Fibroblast of lung (primary cell): Measurements from ENCODE around the gene CTSD. TPM values are rescaled to one million over a fixed set of nuclear protein-coding genes. Genes with fewer than 3 reads are reported as not detected.

Experiments used
- DNase-seq, 2 donors: peaks; one replicate each; pipeline versions ENCODE4 v3.0.0 to v3.0.0-alpha.2; 2010; ENCODE audit warnings: low read depth in 2 of 2
- H2AFZ ChIP-seq: 2 replicates; pipeline ENCODE4 v1.5.1; 2012; ENCODE audit warnings: low read length, control low read depth, inconsistent platforms
- H3K27ac ChIP-seq: 2 replicates; pipeline ENCODE4 v1.5.1; 2011; ENCODE audit warnings: low read length, control low read depth; ENCODE audit not compliant: insufficient read depth
- H3K27me3 ChIP-seq: 2 replicates; pipeline ENCODE4 v1.5.1; 2011; ENCODE audit warnings: mild to moderate bottlenecking, low read length; ENCODE audit not compliant: control insufficient read depth, insufficient read depth
- H3K36me3 ChIP-seq: 2 replicates; pipeline ENCODE4 v1.5.1; 2011; ENCODE audit warnings: low read length; ENCODE audit not compliant: control insufficient read depth, insufficient read depth
- H3K4me1 ChIP-seq: 2 replicates; pipeline ENCODE4 v1.5.1; 2011; ENCODE audit warnings: low read length; ENCODE audit not compliant: control insufficient read depth, insufficient read depth; ENCODE audit errors: extremely low read depth
- H3K4me2 ChIP-seq: 2 replicates; pipeline ENCODE4 v1.5.1; 2011; ENCODE audit warnings: low read length, control low read depth; ENCODE audit not compliant: insufficient read depth; ENCODE audit errors: extremely low read depth
- H3K4me3 ChIP-seq, 4 experiments: fragments of 200-600 bp in 1 of 4; sonication (generic) in 1 of 4; replicated peaks in 1 of 4; 2 replicates each; pipeline ENCODE4 v1.5.1; 2011 to 2016; ENCODE audit warnings: low read length in 4 of 4, low read depth in 3 of 4, mild to moderate bottlenecking in 3 of 4, control low read depth in 2 of 4, inconsistent platforms in 1 of 4, mixed read lengths in 1 of 4; ENCODE audit not compliant: insufficient read depth in 1 of 4; ENCODE audit errors: control extremely low read depth in 1 of 4
- H3K79me2 ChIP-seq: 2 replicates; pipeline ENCODE4 v1.5.1; 2012; ENCODE audit warnings: mild to moderate bottlenecking, low read length, inconsistent platforms; ENCODE audit not compliant: control insufficient read depth, insufficient read depth
- H3K9ac ChIP-seq: 2 replicates; pipeline ENCODE4 v1.5.1; 2011; ENCODE audit warnings: mild to moderate bottlenecking, low read length, control low read depth; ENCODE audit not compliant: insufficient read depth
- H3K9me3 ChIP-seq: 2 replicates; pipeline ENCODE4 v1.5.1; 2012; ENCODE audit warnings: low read depth, low read length; ENCODE audit not compliant: control insufficient read depth, insufficient read depth
- H4K20me1 ChIP-seq: 2 replicates; pipeline ENCODE4 v1.5.1; 2011; ENCODE audit warnings: low read length; ENCODE audit not compliant: control insufficient read depth, insufficient read depth; ENCODE audit errors: extremely low read depth
- EZH2 ChIP-seq: IDR thresholded peaks from 2 replicates; pipeline ENCODE4 v1.5.1; 2012; ENCODE audit warnings: low read length, control low read depth, mild to moderate bottlenecking; ENCODE audit errors: missing control alignments
- polyA plus RNA-seq, 2 donors: library from polyadenylated mRNA; depleted of rRNA in 1 of 2; stranded (reverse) in 1 of 2; unstranded in 1 of 2; fragments of >200 nt; gene quantifications; 2 replicates each; pipeline ENCODE4 v1.2.1, GENCODE V29; 2011 to 2012; ENCODE audit warnings: missing spikeins in 1 of 2
- total RNA-seq: library from RNA; depleted of rRNA; stranded (reverse); fragments of >200 nt; gene quantifications from 2 replicates; pipeline ENCODE4 v1.2.1, GENCODE V29; 2014
- TF ChIP-seq, protein P1 (sequence below), 2 donors: IDR thresholded peaks in 1 of 2; conservative IDR thresholded peaks in 1 of 2; 1 replicate in 1 of 2; 2 replicates in 1 of 2; pipeline ENCODE4 v1.5.1; 2011 to 2012; ENCODE audit warnings: low read length in 2 of 2, control low read depth in 1 of 2, inconsistent platforms in 1 of 2, low read depth in 1 of 2, mild to moderate bottlenecking in 1 of 2

The CTSD gene
- total and polyA plus RNA-seq, 2 donors (not counting 1 experiment from before 2014, with no cell fraction given), result 135 to 253 TPM

DNA sequence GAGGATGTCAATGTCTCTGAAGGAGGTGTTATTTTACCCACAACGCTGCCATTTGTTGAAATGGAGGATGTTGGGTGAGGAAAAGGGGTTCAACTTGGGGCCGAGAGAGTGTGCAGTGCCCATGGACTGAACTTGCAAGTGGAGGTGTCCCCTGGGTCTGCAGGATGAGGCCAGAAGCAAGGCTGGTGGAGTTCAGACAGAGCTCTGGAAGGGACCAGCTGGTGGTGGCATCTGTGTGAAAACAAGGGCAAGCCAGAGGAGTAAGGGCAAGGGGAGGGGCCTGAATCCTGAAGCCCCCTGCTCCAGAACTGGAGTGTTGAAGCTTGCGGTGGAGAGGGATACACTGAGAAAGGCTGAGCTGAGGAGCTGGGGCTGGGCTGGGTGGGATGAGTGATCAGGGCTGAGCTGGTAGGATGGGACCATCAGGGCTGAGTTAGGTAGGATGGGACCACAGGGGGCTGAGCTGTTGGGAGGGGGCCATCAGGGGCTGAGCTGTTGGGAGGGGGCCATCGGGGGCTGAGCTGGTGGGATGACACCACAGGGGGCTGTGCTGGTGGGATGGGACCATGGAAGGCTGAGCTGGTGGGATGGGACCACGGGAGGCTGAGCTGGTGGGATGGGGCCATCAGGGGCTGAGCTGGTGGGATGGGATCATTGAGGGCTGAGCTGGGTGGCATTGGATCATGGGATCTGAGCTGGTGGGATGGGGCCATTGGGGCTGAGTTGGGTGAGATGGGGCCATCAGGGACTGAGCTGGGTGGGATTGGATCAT lies 13.4 kb upstream of the CTSD start:
- no peaks in the 10 kb centered on the region for H3K9me3 ChIP-seq
- H3K4me1 ChIP-seq, result peaks cover under 1% of the 10 kb centered on the region
- no peak overlapping the region for H3K4me3 ChIP-seq
- H2AFZ ChIP-seq, result no peak overlapping the region
- H4K20me1 ChIP-seq, result no peaks in the 10 kb centered on the region
- no peak for DNase-seq
- H3K9ac ChIP-seq, result no peak overlapping the region
- no peaks in the 10 kb centered on the region for H3K79me2 ChIP-seq
- TF ChIP-seq EZH2, result no peak
- TF ChIP-seq, protein P1, sequence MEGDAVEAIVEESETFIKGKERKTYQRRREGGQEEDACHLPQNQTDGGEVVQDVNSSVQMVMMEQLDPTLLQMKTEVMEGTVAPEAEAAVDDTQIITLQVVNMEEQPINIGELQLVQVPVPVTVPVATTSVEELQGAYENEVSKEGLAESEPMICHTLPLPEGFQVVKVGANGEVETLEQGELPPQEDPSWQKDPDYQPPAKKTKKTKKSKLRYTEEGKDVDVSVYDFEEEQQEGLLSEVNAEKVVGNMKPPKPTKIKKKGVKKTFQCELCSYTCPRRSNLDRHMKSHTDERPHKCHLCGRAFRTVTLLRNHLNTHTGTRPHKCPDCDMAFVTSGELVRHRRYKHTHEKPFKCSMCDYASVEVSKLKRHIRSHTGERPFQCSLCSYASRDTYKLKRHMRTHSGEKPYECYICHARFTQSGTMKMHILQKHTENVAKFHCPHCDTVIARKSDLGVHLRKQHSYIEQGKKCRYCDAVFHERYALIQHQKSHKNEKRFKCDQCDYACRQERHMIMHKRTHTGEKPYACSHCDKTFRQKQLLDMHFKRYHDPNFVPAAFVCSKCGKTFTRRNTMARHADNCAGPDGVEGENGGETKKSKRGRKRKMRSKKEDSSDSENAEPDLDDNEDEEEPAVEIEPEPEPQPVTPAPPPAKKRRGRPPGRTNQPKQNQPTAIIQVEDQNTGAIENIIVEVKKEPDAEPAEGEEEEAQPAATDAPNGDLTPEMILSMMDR (conservative IDR thresholded peaks at IDR 0.05 in 1 of 2, IDR thresholded peaks at IDR 0.05 in 1 of 2; ENCODE audit: low read depth in 1 of 2, low read length in 2 of 2), result no peak
- no peak overlapping the region for H3K27ac ChIP-seq
- no peak overlapping the region for H3K4me2 ChIP-seq
- no peaks in the 10 kb centered on the region for H3K27me3 ChIP-seq
- H3K36me3 ChIP-seq, result no peaks in the 10 kb centered on the region

DNA sequence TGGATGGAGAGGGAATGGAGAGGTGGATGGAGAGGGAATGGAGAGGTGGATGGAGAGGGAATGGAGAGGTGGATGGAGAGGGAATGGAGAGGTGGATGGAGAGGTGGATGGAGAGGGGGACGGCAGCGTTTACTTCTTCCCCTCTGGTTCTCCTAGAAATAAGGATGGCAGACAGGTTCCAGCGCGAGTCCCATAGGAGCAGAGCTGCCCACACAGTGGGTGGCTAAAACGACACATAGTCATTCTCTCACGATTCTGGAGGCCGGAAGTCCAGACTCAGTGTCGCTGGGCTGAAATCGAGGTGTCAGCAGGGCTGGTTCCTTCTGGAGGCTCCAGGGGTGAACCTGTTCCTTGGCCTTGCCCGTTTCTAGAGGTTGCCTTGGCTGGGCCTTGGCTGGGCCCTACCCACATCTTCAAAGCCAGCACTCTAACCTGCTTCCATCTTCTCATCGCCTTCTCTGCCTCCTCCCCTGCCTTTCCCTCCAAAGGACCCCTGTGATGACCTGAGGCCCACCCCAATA lies 12.7 kb upstream of the CTSD start:
- Histone ChIP-seq H4K20me1 (no peaks in the 10 kb centered on the region), H3K4me1 (peaks cover 7% of the 10 kb centered on the region), H3K9ac (no peak overlapping the region), H3K36me3 (no peaks in the 10 kb centered on the region), H3K79me2 (no peaks in the 10 kb centered on the region), H3K4me3 (no peak overlapping the region), H2AFZ (no peak overlapping the region), H3K4me2 (no peak overlapping the region), H3K27me3 (no peaks in the 10 kb centered on the region), H3K27ac (no peak overlapping the region), H3K9me3 (no peaks in the 10 kb centered on the region)
- no peak for DNase-seq
- TF ChIP-seq EZH2, result no peak
- TF ChIP-seq, protein P1 (conservative IDR thresholded peaks at IDR 0.05 in 1 of 2, IDR thresholded peaks at IDR 0.05 in 1 of 2; ENCODE audit: low read depth in 1 of 2, low read length in 2 of 2), result no peak

DNA sequence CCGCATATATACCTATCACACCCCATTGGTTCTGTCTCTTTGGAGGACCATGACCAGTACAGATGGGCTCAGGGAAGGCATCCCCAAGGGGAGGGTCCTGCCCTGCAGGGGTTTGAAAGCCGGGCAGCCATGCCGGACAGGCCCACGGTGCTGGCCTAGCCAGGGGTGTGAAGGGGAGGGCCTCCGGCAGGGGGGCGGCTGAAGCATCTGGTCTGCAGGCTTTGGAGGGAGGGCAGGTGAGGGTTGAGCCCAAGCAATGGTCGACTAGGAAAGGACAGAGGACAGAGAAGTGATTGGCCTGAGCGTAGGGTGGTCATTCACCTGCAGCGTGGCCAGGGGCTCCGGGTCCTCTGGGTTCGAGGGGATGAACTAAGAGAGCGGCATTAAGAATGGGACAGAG lies 11.2 kb upstream of the CTSD start:
- no peak for DNase-seq
- peaks cover 12% of the 10 kb centered on the region for H3K4me1 ChIP-seq
- no peak overlapping the region for H3K27ac ChIP-seq
- TF ChIP-seq, protein P1 (conservative IDR thresholded peaks at IDR 0.05 in 1 of 2, IDR thresholded peaks at IDR 0.05 in 1 of 2; ENCODE audit: low read depth in 1 of 2, low read length in 2 of 2), result no peak
- no peak for TF ChIP-seq EZH2
- H3K79me2 ChIP-seq, result no peaks in the 10 kb centered on the region
- H4K20me1 ChIP-seq, result no peaks in the 10 kb centered on the region
- H3K9me3 ChIP-seq, result no peaks in the 10 kb centered on the region
- no peaks in the 10 kb centered on the region for H3K27me3 ChIP-seq
- H3K9ac ChIP-seq, result no peak overlapping the region
- no peak overlapping the region for H3K4me2 ChIP-seq
- no peak overlapping the region for H2AFZ ChIP-seq
- no peaks in the 10 kb centered on the region for H3K36me3 ChIP-seq
- no peak overlapping the region for H3K4me3 ChIP-seq
